PC-9 (cell line): ENCODE measurements around the gene PRRX2. TPM values are rescaled to one million over a fixed set of nuclear protein-coding genes. Genes with fewer than 3 reads are reported as not detected.
A peak's percentile ranks its signal among the peaks of the same experiment; 100 is the strongest.

Experiments used
- BruUV-seq: library from RNA; stranded (reverse); fragments of 400-500 nt; replicated peaks from 2 replicates; lab custom pipeline; 2021; lab: Mats Ljungman, UMichigan
- CTCF ChIA-PET: fragments of 300-600 bp; sonication (Branson Sonifier 250); formaldehyde crosslinking; loops from one replicate; lab custom pipeline; 2022; ENCODE audit warnings: antibody characterized with exemption; lab: Charles Lee
- POLR2A ChIA-PET: fragments of 300-600 bp; sonication (Branson Sonifier 250); formaldehyde crosslinking; loops from one replicate; lab custom pipeline; 2022; ENCODE audit warnings: antibody characterized with exemption; ENCODE audit not compliant: unreplicated experiment; lab: Charles Lee
- DNase-seq, 2 experiments: peaks; one replicate each; pipeline versions ENCODE4 v3.0.0 to v3.0.0-alpha.2; 2015 to 2022; ENCODE audit warnings: mixed read lengths in 1 of 2
- H2AFZ ChIP-seq: fragments of 200-600 bp; sonication (generic); 2 replicates; pipeline ENCODE4 v1.8.1; 2017; ENCODE audit warnings: antibody characterized with exemption
- H3F3A ChIP-seq: fragments of 200-600 bp; sonication (generic); 2 replicates; pipeline ENCODE4 v1.8.1; 2017; ENCODE audit warnings: antibody characterized with exemption, mild to moderate bottlenecking, low read depth; ENCODE audit not compliant: insufficient read depth
- H3K27ac ChIP-seq: fragments of 200-600 bp; sonication (generic); 2 replicates; pipeline ENCODE4 v1.6.1; 2016; ENCODE audit warnings: mixed run types
- H3K27me3 ChIP-seq: fragments of 200-600 bp; sonication (generic); 2 replicates; pipeline ENCODE4 v1.6.1; 2016; ENCODE audit warnings: low read depth, mixed run types; ENCODE audit not compliant: insufficient read depth
- H3K36me3 ChIP-seq: fragments of 200-600 bp; sonication (generic); 2 replicates; pipeline ENCODE4 v1.6.1; 2016; ENCODE audit warnings: low read depth, mixed run types
- H3K4me1 ChIP-seq: fragments of 200-600 bp; sonication (generic); replicated peaks from 2 replicates; pipeline ENCODE4 v1.6.1; 2016; ENCODE audit warnings: mixed run types; ENCODE audit not compliant: insufficient read depth
- H3K4me2 ChIP-seq: fragments of 200-600 bp; sonication (generic); 2 replicates; pipeline ENCODE4 v1.6.1; 2017; ENCODE audit warnings: mixed run types
- H3K4me3 ChIP-seq: fragments of 200-600 bp; sonication (generic); 2 replicates; pipeline ENCODE4 v1.6.1; 2016; ENCODE audit warnings: mixed run types
- H3K79me2 ChIP-seq: fragments of 200-600 bp; sonication (generic); 2 replicates; pipeline ENCODE4 v1.6.1; 2017; ENCODE audit warnings: low read depth, mixed run types
- H3K9me2 ChIP-seq: fragments of 200-600 bp; sonication (generic); 2 replicates; pipeline ENCODE4 v1.8.1; 2017; ENCODE audit warnings: mild to moderate bottlenecking; ENCODE audit not compliant: insufficient read depth
- H3K9me3 ChIP-seq: fragments of 200-600 bp; sonication (generic); 2 replicates; pipeline ENCODE4 v1.8.1; 2016; ENCODE audit warnings: low read depth; ENCODE audit not compliant: insufficient read depth
- H4K20me1 ChIP-seq: fragments of 200-600 bp; sonication (generic); 2 replicates; pipeline ENCODE4 v1.8.1; 2017; ENCODE audit not compliant: insufficient read depth
- CTCF ChIP-seq: fragments of 200-600 bp; sonication (generic); conservative IDR thresholded peaks from 2 replicates; pipeline ENCODE4 v1.6.1; 2017; ENCODE audit warnings: mixed run types, antibody characterized with exemption, mild to moderate bottlenecking, moderate library complexity
- EZH2 ChIP-seq: fragments of 200-600 bp; sonication (generic); IDR thresholded peaks from 2 replicates; pipeline ENCODE4 v1.8.0; 2017; ENCODE audit warnings: antibody characterized with exemption, low read depth
- intact Hi-C: fragments of 100-400 bp; cut with micrococcal nuclease; formaldehyde crosslinking; loops from one replicate; pipeline ENCODE4 v1.10.0; 2022; ENCODE audit not compliant: unreplicated experiment
- total RNA-seq: library from RNA; stranded (reverse); gene quantifications from 2 replicates; pipeline ENCODE4 v1.2.3, GENCODE V29; 2021

PRRX2 gene
- total RNA-seq, 1 experiment from 2014 or later = 0.98 TPM

DNA sequence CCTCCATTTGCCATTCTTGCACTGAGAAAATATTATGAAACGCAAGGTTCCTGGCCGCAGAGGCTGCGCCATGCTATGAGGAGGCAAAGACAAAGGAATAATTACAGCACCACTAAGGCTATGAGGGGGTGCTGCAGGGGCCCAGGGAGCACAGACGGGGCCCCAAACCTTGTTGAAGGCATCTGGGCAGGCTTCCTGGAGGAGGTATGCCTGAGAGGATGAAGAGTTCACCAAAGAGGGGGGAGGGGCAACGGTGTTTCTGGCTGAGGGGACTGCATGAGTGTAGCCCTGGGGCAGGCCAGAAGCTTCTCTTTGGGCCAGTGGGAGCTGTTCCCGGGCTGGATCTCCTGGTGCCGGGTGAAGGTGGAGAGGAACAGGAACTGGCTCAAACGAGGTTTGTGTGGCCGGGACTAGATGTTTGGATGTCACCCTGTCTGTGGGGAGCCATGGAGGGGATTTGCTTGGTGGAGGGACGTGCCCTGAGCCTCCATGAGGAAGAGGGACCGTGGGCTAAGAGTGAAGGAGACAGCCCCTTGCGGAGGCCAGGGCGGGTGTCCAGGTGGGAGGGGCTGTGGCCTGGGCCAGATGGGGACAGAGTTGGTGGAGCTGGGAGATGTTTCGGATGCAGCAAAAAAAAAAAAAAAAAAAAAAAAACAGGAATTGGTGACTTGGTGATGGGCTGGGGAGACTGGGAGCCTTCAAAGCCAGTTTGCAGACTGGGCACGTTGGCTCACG lies 59.2 kb downstream of the PRRX2 start:
- no peaks in the 10 kb centered on the region for H3K4me1 ChIP-seq
- H4K20me1 ChIP-seq = no peaks in the 10 kb centered on the region
- no peaks in the 10 kb centered on the region for H3K9me3 ChIP-seq
- TF ChIP-seq CTCF (no peak), EZH2 (no peak)
- no TSS peak for BruUV-seq
- H3K4me2 ChIP-seq = no peak overlapping the region
- H2AFZ ChIP-seq = no peak overlapping the region
- no peaks in the 10 kb centered on the region for H3K9me2 ChIP-seq
- CTCF ChIA-PET = interaction anchor here (0.6 to 0.7 kb wide), 2 partner anchors 56 to 224 kb away, joined by 3 to 7 read pairs; no protein-coding TSS in a partner anchor
- DNase-seq = no peak
- no peak overlapping the region for H3K4me3 ChIP-seq
- no peaks in the 10 kb centered on the region for H3K36me3 ChIP-seq
- POLR2A ChIA-PET = no interaction called here
- no peaks in the 10 kb centered on the region for H3K27me3 ChIP-seq
- no peaks in the 10 kb centered on the region for H3K79me2 ChIP-seq
- H3F3A ChIP-seq = peaks cover 10% of the 10 kb centered on the region
- H3K27ac ChIP-seq = no peak overlapping the region
- intact Hi-C loops = no loop called here

- BruUV-seq = no TSS peak
- Histone ChIP-seq H3K4me3 (no peak overlapping the region), H3K9me2 (no peaks in the 10 kb centered on the region), H3K36me3 (no peaks in the 10 kb centered on the region), H2AFZ (no peak overlapping the region), H3K4me2 (no peak overlapping the region), H3K9me3 (no peaks in the 10 kb centered on the region), H4K20me1 (no peaks in the 10 kb centered on the region), H3F3A (peaks cover 16% of the 10 kb centered on the region), H3K79me2 (no peaks in the 10 kb centered on the region), H3K27ac (no peak overlapping the region), H3K27me3 (no peaks in the 10 kb centered on the region), H3K4me1 (no peaks in the 10 kb centered on the region)
- DNase-seq = no peak
- ChIA-PET POLR2A (interaction anchor here (0.6 to 0.8 kb wide), 2 partner anchors 51 to 81 kb away, joined by 3 to 5 read pairs; no protein-coding TSS in a partner anchor), CTCF (interaction anchor here (0.6 to 0.7 kb wide), 4 partner anchors 11 to 582 kb away, joined by 3 to 5 read pairs (median 4); no protein-coding TSS in a partner anchor)
- intact Hi-C loops = loop anchor here (1.0 to 2.0 kb wide), 2 partner anchors 57 to 65 kb away; no protein-coding TSS in a partner anchor
- TF ChIP-seq CTCF (no peak), EZH2 (no peak)
These were observed 60.4 kb downstream of the PRRX2 start for GRCh38 chr9:129725795-129726251.

- Histone ChIP-seq H4K20me1 (no peaks in the 10 kb centered on the region), H3K4me2 (peak overlapping the region; percentile 41), H3K9me2 (no peaks in the 10 kb centered on the region), H3K4me1 (no peaks in the 10 kb centered on the region), H3F3A (peaks cover 22% of the 10 kb centered on the region), H3K27ac (no peak overlapping the region), H3K36me3 (no peaks in the 10 kb centered on the region), H3K4me3 (no peak overlapping the region), H3K79me2 (no peaks in the 10 kb centered on the region), H2AFZ (no peak overlapping the region), H3K27me3 (no peaks in the 10 kb centered on the region), H3K9me3 (no peaks in the 10 kb centered on the region)
- intact Hi-C loops = loop anchor here (1.0 to 2.0 kb wide), 2 partner anchors 57 to 64 kb away; no protein-coding TSS in a partner anchor
- no peak for TF ChIP-seq EZH2
- peak; percentile 97 for TF ChIP-seq CTCF
- CTCF ChIA-PET = interaction anchor here (0.6 to 1.1 kb wide), 6 partner anchors 9 to 668 kb away, joined by 3 to 11 read pairs (median 4); partner anchors contain the start of gene ASB6
- POLR2A ChIA-PET = interaction anchor here (0.8 kb wide), 1 partner anchor 50 kb away, joined by 3 read pairs; no protein-coding TSS in a partner anchor
- peak; percentile 48 to 76 for DNase-seq
- BruUV-seq = no TSS peak
These were observed 61.1 kb downstream of the PRRX2 start for GRCh38 chr9:129726322-129727160.
